Activated T-cell treated with anti-CD3 and anti-CD28 coated beads, Interleukin-2, amount 50 U/mL, for 72 hours (primary cell): ENCODE measurements around the gene RASGRP3. TPM values are rescaled to one million over a fixed set of nuclear protein-coding genes. Genes with fewer than 3 reads are reported as not detected.

Experiments used
- ATAC-seq, 2 donors: fragments of 150-1000 bp; cut with Tn5 transposase; replicated peaks in 1 of 2; 2 replicates each; pipeline ENCODE4 v1.10.0; 2021; ENCODE audit warnings: moderate library complexity in 2 of 2, mild to moderate bottlenecking in 1 of 2
- DNase-seq, 2 donors: peaks; one replicate each; pipeline ENCODE4 v3.0.0; 2021 to 2022; ENCODE audit warnings: mixed read lengths in 1 of 2
- H3K27ac Mint-ChIP-seq: one replicate; pipeline ENCODE4 v1.8.0; 2022; ENCODE audit warnings: mild to moderate bottlenecking, moderate library complexity, mixed read lengths
- H3K27me3 Mint-ChIP-seq: one replicate; pipeline ENCODE4 v1.8.0; 2022; ENCODE audit warnings: low read depth, mixed read lengths
- H3K36me3 Mint-ChIP-seq, 2 donors: one replicate each; pipeline ENCODE4 v1.8.0; 2022; ENCODE audit warnings: mixed read lengths in 2 of 2, mild to moderate bottlenecking in 1 of 2; ENCODE audit not compliant: insufficient read depth in 2 of 2
- H3K4me1 Mint-ChIP-seq: one replicate; pipeline ENCODE4 v1.8.0; 2022; ENCODE audit warnings: low read depth, mixed read lengths
- H3K4me3 Mint-ChIP-seq, 2 donors: one replicate each; pipeline ENCODE4 v1.8.0; 2022; ENCODE audit warnings: mild to moderate bottlenecking in 2 of 2, mixed read lengths in 2 of 2, moderate library complexity in 2 of 2
- H3K9me3 Mint-ChIP-seq, 2 donors: one replicate each; pipeline ENCODE4 v1.8.0; 2022; ENCODE audit warnings: mixed read lengths in 2 of 2
- total RNA-seq, 2 donors: library from RNA; stranded (reverse); gene quantifications; one replicate each; pipeline ENCODE4 v1.2.3, GENCODE V29; 2022

Gene RASGRP3
- total RNA-seq, 2 donors from 2014 or later: 3.1 to 3.8 TPM

GRCh38 chr2:33526921-33527320, 50.5 kb downstream of the RASGRP3 start:
- H3K27me3 Mint-ChIP-seq: no peaks in the 10 kb centered on the region
- no peak overlapping the region for H3K4me3 Mint-ChIP-seq
- DNase-seq (no peak), ATAC-seq (no peak)
- no peak overlapping the region for H3K27ac Mint-ChIP-seq
- H3K9me3 Mint-ChIP-seq: no peaks in the 10 kb centered on the region
- no peaks in the 10 kb centered on the region for H3K36me3 Mint-ChIP-seq
- peaks cover 5% of the 10 kb centered on the region for H3K4me1 Mint-ChIP-seq

- no peak for DNase-seq
- Mint-ChIP-seq H3K9me3 (no peaks in the 10 kb centered on the region), H3K27ac (no peak overlapping the region), H3K36me3 (no peaks in the 10 kb centered on the region), H3K4me1 (peaks cover 5% of the 10 kb centered on the region), H3K4me3 (no peak overlapping the region), H3K27me3 (no peaks in the 10 kb centered on the region)
- ATAC-seq: no peak
These were observed 52.0 kb downstream of the RASGRP3 start for GRCh38 chr2:33528441-33528950.

GRCh38 chr2:33529771-33530481, 53.5 kb downstream of the RASGRP3 start:
- H3K4me3 Mint-ChIP-seq: no peak overlapping the region
- H3K27me3 Mint-ChIP-seq: no peaks in the 10 kb centered on the region
- H3K9me3 Mint-ChIP-seq: no peaks in the 10 kb centered on the region

DNA sequence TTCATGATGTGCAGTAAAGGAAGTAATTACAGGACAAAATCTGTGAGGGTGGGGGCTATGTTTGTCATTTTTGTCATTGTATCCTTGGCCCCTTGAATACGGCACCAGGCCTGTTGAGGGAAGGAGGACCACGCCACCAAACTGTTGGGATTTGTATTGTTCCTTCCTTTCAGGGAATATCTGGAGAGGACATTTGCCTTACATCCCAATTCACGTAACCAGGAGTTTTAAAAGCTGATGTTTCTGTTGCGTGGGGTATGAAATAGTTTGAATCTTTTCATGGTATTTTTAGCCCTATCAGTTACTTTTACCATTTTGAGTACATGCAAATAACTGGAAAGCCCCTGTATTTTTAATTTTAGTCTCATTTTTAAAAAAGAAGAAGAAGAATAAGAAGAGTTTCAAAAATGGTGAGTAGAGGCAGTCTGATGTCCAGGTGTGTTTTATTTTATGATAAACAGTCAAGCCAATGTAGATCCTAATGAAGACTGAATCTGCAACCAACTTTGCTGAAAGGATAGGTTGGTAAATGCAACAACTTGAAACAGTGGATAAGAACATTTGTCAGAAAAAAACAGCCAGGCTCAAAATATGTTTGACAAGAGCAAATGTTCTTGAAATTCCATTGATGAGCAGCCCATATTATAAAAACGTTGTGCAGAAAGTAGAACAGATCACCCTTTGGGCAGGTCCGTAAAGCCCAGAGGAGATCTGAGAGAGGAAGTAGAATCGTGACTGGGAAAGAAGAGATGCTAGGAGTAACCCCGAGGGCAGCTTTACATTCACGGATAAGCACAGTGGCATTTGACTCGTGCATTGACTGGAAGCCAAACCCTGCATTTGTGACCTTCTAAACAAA, 54.5 kb downstream of the RASGRP3 start:
- ATAC-seq: no peak
- no peaks in the 10 kb centered on the region for H3K9me3 Mint-ChIP-seq
- H3K4me1 Mint-ChIP-seq: peaks cover 4% of the 10 kb centered on the region
- no peaks in the 10 kb centered on the region for H3K36me3 Mint-ChIP-seq
- no peaks in the 10 kb centered on the region for H3K27me3 Mint-ChIP-seq
- DNase-seq: no peak
- H3K27ac Mint-ChIP-seq: no peak overlapping the region
- H3K4me3 Mint-ChIP-seq: no peak overlapping the region

More at GRCh38 chr2:33529771-33530481, 53.5 kb downstream of the RASGRP3 start:
- Mint-ChIP-seq H3K27ac (no peak overlapping the region), H3K4me1 (peaks cover 5% of the 10 kb centered on the region), H3K36me3 (no peaks in the 10 kb centered on the region)
- no peak for ATAC-seq
- no peak for DNase-seq

DNA sequence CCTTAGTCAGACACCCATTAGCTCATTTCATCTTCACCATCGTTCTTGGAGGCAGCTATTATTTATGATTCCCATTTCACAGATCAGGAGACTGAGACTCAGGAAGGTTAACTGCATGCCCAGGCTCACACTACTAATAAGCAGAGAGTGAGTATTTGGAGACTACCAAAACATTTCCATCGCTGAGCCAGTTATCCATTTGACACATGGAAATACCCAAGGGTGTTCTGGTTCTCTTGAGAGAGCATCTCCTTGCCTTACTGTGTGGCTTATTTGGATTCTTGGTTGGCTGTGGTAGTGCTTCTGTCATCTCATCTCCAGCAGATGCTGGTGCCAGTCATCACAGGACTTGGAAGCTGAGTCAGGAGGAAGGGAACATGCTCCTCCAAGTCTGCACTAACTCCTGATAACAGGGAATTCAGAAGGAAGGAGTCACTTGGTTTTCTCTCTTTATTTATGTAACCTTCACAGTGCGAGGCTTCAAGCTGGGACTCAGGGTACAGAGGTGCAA, 55.2 kb downstream of the RASGRP3 start:
- no peak for DNase-seq
- Mint-ChIP-seq H3K27ac (no peak overlapping the region), H3K4me3 (no peak overlapping the region), H3K9me3 (no peaks in the 10 kb centered on the region), H3K4me1 (no peaks in the 10 kb centered on the region), H3K36me3 (no peaks in the 10 kb centered on the region), H3K27me3 (no peaks in the 10 kb centered on the region)
- ATAC-seq: no peak

GRCh38 chr2:33532146-33532545, 55.7 kb downstream of the RASGRP3 start:
- no peaks in the 10 kb centered on the region for H3K27me3 Mint-ChIP-seq
- DNase-seq (no peak), ATAC-seq (no peak)
- no peaks in the 10 kb centered on the region for H3K4me1 Mint-ChIP-seq
- no peak overlapping the region for H3K27ac Mint-ChIP-seq
- no peaks in the 10 kb centered on the region for H3K36me3 Mint-ChIP-seq
- H3K4me3 Mint-ChIP-seq: no peak overlapping the region
- H3K9me3 Mint-ChIP-seq: no peaks in the 10 kb centered on the region

DNA sequence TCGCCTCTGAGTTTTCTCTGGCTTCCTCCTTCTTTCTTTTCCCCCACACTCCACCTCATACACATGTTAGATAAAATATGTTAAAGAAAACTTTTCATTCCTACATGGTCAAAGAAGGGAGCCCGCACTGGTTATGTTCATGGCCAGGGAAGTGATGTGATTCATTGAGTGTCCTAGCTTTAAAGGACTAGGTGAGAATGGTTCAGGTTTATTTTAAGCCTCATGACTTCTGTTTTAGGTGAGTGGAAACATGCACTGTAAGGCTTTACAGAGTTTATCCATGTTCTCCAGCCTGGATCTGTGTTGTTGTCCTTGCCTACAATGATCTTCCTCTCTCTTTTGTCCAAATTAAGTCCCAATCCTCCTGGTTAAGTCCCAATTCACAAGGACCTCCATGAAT, 56.5 kb downstream of the RASGRP3 start:
- no peak for ATAC-seq
- no peaks in the 10 kb centered on the region for H3K27me3 Mint-ChIP-seq
- H3K9me3 Mint-ChIP-seq: no peaks in the 10 kb centered on the region
- H3K36me3 Mint-ChIP-seq: no peaks in the 10 kb centered on the region
- H3K4me1 Mint-ChIP-seq: no peaks in the 10 kb centered on the region
- no peak for DNase-seq
- H3K4me3 Mint-ChIP-seq: no peak overlapping the region
- H3K27ac Mint-ChIP-seq: no peak overlapping the region

DNA sequence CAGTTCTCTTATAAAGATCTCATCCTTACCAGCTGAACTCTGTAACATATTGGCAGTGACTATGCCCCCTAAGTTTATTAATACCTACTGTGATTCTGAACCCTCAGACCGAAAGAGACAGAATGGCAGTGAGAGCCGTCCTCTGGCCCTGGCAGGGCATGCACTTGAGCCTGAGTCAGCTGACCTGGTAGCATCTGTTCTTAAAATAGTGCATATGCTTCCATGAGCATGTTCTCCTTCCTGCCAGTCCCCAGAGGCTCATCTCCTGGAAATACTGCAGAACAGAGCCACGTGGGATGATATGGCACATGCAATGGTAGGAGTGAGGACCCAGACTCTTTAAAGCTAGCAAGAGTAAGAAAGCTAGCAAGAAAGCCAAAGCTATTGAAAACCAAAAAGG, 59.0 kb downstream of the RASGRP3 start:
- Mint-ChIP-seq H3K4me1 (no peaks in the 10 kb centered on the region), H3K27me3 (no peaks in the 10 kb centered on the region), H3K27ac (no peak overlapping the region), H3K4me3 (no peak overlapping the region), H3K9me3 (no peaks in the 10 kb centered on the region), H3K36me3 (no peaks in the 10 kb centered on the region)
- no peak for ATAC-seq
- DNase-seq: no peak

GRCh38 chr2:33541243-33541642, 64.8 kb downstream of the RASGRP3 start:
- H3K4me3 Mint-ChIP-seq: no peak overlapping the region
- no peaks in the 10 kb centered on the region for H3K4me1 Mint-ChIP-seq
- no peak for ATAC-seq
- no peak for DNase-seq
- no peak overlapping the region for H3K27ac Mint-ChIP-seq
- H3K9me3 Mint-ChIP-seq: no peaks in the 10 kb centered on the region
- H3K36me3 Mint-ChIP-seq: no peaks in the 10 kb centered on the region
- no peaks in the 10 kb centered on the region for H3K27me3 Mint-ChIP-seq

DNA sequence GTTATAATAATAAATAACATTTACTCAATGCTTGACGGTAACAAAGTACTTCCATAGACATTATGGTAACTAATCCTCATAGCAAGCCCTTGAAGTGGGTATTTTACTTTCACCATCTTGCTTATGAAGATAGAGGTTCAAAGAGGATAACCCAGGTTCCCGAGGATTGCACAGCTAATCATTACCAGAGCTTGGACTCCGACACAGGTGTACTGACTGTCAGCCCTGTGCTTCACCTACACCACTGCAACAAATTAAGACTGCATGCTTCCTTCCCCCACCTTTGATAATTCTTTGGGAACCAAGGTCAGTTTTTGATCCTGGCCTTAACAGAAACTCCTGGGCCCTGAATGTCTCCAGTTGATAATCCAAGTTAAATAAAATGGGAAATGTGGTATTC, 73.8 kb downstream of the RASGRP3 start:
- no peak for ATAC-seq
- Mint-ChIP-seq H3K27ac (no peak overlapping the region), H3K9me3 (no peaks in the 10 kb centered on the region), H3K4me3 (no peak overlapping the region), H3K27me3 (no peaks in the 10 kb centered on the region), H3K36me3 (no peaks in the 10 kb centered on the region), H3K4me1 (peaks cover 6% of the 10 kb centered on the region)
- DNase-seq: no peak

DNA sequence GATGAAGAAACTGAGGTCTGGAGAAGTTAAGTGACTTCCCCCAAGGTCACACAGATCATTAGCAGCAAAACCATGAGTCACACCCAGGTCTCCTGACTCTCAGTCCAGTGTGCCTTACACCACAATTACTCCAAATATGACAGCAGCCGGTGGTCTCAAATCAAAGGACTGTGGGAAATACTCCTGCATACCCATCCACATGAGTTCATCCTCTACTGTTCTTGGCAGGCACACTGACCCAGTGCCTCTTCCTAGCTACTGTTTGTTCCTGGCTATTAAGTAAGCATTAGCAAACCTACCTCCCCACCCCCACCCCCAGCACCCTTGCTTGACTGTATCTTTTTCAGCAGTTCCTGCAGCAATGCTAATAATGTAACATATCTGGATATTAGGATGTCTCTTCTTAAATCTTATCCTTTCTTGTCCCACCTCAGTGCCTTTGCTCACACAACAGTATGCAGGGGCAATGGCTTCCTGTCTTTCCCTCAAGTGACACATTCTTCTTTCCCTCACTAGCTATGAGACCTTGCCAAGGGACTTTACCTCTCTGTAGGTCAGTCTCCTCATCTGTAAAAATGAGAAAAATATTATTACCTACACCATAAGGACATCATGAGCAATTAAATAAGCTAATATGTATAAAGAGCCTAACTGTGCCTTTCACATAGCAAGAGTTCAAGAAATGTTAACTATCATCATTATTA, 76.5 kb downstream of the RASGRP3 start:
- ATAC-seq: no peak
- H3K4me1 Mint-ChIP-seq: peaks cover 6% of the 10 kb centered on the region

DNA sequence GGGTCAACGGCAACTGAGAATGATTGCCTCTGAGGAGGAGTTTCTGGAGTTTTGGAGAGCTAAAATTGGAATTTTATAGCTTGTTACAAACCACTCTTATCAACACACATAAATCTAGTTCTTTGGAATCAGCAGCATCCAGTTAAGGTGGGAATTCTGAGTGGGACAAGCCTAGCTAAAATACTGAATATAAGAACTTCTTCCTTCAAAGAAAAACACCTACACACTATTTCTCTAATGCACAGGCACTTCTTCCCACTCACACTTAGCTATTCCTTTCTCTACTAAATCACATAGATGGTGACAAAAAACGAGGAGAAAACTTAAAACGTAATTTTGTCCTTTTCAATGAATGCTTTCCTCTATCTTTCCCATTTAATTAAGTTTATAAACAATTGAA, 79.2 kb downstream of the RASGRP3 start:
- Mint-ChIP-seq H3K27ac (no peak overlapping the region), H3K27me3 (no peaks in the 10 kb centered on the region)

More for the DNA sequence above, 76.5 kb downstream of the RASGRP3 start:
- Mint-ChIP-seq H3K4me3 (no peak overlapping the region), H3K36me3 (peaks cover 0 to 1% of the 10 kb centered on the region in 2 donors), H3K27me3 (no peaks in the 10 kb centered on the region), H3K27ac (no peak overlapping the region), H3K9me3 (no peaks in the 10 kb centered on the region)
- DNase-seq: no peak

DNA sequence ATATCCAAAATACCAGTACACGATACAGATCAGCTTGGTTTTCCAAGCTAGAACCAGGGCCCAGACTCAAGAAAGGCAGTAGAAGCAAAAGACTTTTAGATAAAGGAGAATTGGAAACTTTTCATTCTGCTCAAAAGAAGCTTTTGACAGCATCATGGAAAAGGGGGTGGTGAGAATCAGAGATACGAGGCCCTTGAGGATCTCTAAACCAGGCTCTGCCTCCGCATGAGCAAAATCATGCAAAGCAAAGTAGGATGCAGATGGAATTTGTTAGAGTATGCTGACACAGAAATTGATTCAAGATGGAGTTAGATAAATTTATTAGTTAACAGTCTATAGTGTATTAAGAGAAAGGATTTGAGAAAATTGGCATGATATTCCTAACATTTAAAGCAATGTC, 82.9 kb downstream of the RASGRP3 start:
- no peak for DNase-seq
- Mint-ChIP-seq H3K36me3 (peaks cover 1 to 4% of the 10 kb centered on the region in 2 donors), H3K4me3 (no peak overlapping the region), H3K27ac (no peak overlapping the region), H3K27me3 (no peaks in the 10 kb centered on the region), H3K4me1 (peaks cover 6% of the 10 kb centered on the region), H3K9me3 (no peaks in the 10 kb centered on the region)
- ATAC-seq: no peak

More for the DNA sequence above, 79.2 kb downstream of the RASGRP3 start:
- DNase-seq (no peak), ATAC-seq (no peak)
- Mint-ChIP-seq H3K9me3 (no peaks in the 10 kb centered on the region), H3K4me1 (peaks cover 6% of the 10 kb centered on the region), H3K36me3 (peaks cover 1 to 2% of the 10 kb centered on the region in 2 donors), H3K4me3 (no peak overlapping the region)
